A673 (cell line): ENCODE measurements around the gene SMAD3.

Experiments used
- CTCF ChIP-seq: fragments of 300-800, 200-600 bp; sonication (generic); conservative IDR thresholded peaks from 2 replicates; pipeline ENCODE4 v1.5.1; 2017; ENCODE audit warnings: low read depth, mild to moderate bottlenecking, antibody characterized with exemption, low read length, moderate library complexity, mixed read lengths
- EZH2 ChIP-seq: fragments of 200-600 bp; sonication (generic); IDR thresholded peaks from 2 replicates; pipeline ENCODE4 v1.6.1; 2017; ENCODE audit warnings: borderline replicate concordance, low read depth, mild to moderate bottlenecking, mixed read lengths, antibody characterized with exemption, low read length; ENCODE audit not compliant: poor library complexity, severe bottlenecking

GRCh38 chr15:67121644-67122605 is 56.5 kb downstream of the SMAD3 start:
- no peak for TF ChIP-seq CTCF
- no peak for TF ChIP-seq EZH2
